Measurements from ENCODE around the gene OOEP.

Gene OOEP

GRCh38 chr6:73362358-73362757, 7.3 kb downstream of the OOEP start, which contains the start of gene KHDC3L:
TSS of gene KHDC3L (plus strand) at chr6:73362658. CDS start at chr6:73362730, 72 bp downstream.
- no peak for TF ChIP-seq CTCF (conservative IDR thresholded peaks at IDR 0.05; ENCODE audit: low read depth, low read length)
- H2AFZ ChIP-seq (ENCODE audit: low read depth), result no peak within 1 kb of the TSS

GRCh38 chr6:73353636-73354593, 15.8 kb downstream of the OOEP start, which contains the start of gene DPPA5:
TSS of gene DPPA5 (minus strand) at chr6:73354276. CDS start at chr6:73354225, 51 bp downstream.
- H3K36me3 ChIP-seq (ENCODE audit: insufficient read depth), result no peaks in the 10 kb centered on the region
- no peaks in the 10 kb centered on the region for H3K27me3 ChIP-seq (ENCODE audit: insufficient read depth, low read depth)
- no peak for TF ChIP-seq CTCF (conservative IDR thresholded peaks at IDR 0.05; ENCODE audit: low read depth, low read length)
- H4K20me1 ChIP-seq (ENCODE audit: insufficient read depth), result no peaks in the 10 kb centered on the region
- H3K4me1 ChIP-seq (ENCODE audit: low read depth, poor library complexity, severe bottlenecking), result no peaks in the 10 kb centered on the region
- no peak within 1 kb of the TSS for H3K9ac ChIP-seq
- no peak within 1 kb of the TSS for H2AFZ ChIP-seq (ENCODE audit: low read depth)
- no peak within 1 kb of the TSS for H3K27ac ChIP-seq
- no peaks in the 10 kb centered on the region for H3K79me2 ChIP-seq (ENCODE audit: insufficient read depth, low read depth)
- H3K4me3 ChIP-seq (IDR thresholded peaks at IDR 0.05; ENCODE audit: insufficient read depth, low read depth, low read length), result no peak within 1 kb of the TSS
- H3K4me2 ChIP-seq, result no peak within 1 kb of the TSS

More at GRCh38 chr6:73362358-73362757, 7.3 kb downstream of the OOEP start, which contains the start of gene KHDC3L:
- H3K4me3 ChIP-seq (IDR thresholded peaks at IDR 0.05; ENCODE audit: insufficient read depth, low read depth, low read length), result no peak within 1 kb of the TSS
- no peak within 1 kb of the TSS for H3K4me2 ChIP-seq
- H3K4me1 ChIP-seq (ENCODE audit: low read depth, poor library complexity, severe bottlenecking), result no peaks in the 10 kb centered on the region
- no peak within 1 kb of the TSS for H3K9ac ChIP-seq
- H4K20me1 ChIP-seq (ENCODE audit: insufficient read depth), result no peaks in the 10 kb centered on the region
- no peak within 1 kb of the TSS for H3K27ac ChIP-seq
- H3K36me3 ChIP-seq (ENCODE audit: insufficient read depth), result no peaks in the 10 kb centered on the region
- no peaks in the 10 kb centered on the region for H3K27me3 ChIP-seq (ENCODE audit: insufficient read depth, low read depth)
- H3K79me2 ChIP-seq (ENCODE audit: insufficient read depth, low read depth), result no peaks in the 10 kb centered on the region

- Histone ChIP-seq H3K4me1 (ENCODE audit: low read depth, poor library complexity, severe bottlenecking) (no peaks in the 10 kb centered on the region), H3K36me3 (ENCODE audit: insufficient read depth) (no peaks in the 10 kb centered on the region), H3K27ac (no peak overlapping the region), H3K4me3 (IDR thresholded peaks at IDR 0.05; ENCODE audit: insufficient read depth, low read depth, low read length) (no peak overlapping the region), H3K79me2 (ENCODE audit: insufficient read depth, low read depth) (no peaks in the 10 kb centered on the region), H3K27me3 (ENCODE audit: insufficient read depth, low read depth) (no peaks in the 10 kb centered on the region), H3K9ac (no peak overlapping the region), H2AFZ (ENCODE audit: low read depth) (no peak overlapping the region), H3K4me2 (no peak overlapping the region), H4K20me1 (ENCODE audit: insufficient read depth) (no peaks in the 10 kb centered on the region)
- no peak for TF ChIP-seq CTCF (conservative IDR thresholded peaks at IDR 0.05; ENCODE audit: low read depth, low read length)
Measured at GRCh38 chr6:73349311-73349710, 20.4 kb downstream of the OOEP start.

DNA sequence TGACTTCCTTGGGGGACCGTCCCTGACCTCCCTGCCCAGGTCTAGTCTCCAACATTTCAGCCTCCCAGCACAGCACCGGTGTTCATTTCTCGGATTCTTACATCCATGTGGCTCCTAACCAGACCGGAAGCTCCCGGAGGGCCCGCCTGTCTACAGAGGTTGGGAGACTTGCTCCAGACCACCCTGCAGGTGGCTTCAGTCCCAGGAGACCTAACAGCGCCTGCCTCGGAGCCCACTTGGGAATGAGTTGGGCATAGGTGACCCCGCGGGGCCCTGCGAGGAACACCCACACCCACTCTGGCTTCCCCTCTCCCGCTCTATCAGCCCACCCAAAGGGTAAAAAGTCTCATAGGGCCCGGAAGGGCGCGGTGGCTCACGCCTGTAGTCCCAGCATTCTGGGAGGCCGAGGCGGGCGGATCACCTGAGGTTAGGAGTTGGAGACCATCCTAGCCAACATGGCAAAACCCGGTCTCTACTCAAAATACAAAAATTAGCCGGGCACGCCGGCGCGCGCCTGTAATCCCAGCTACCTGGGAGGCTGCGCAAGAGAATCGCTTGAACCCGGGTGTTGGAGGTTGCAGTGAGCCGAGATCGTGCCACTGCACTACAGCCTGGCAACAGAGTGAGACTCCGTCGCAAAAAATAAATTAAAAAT, 21.0 kb downstream of the OOEP start:
- Histone ChIP-seq H2AFZ (ENCODE audit: low read depth) (no peak overlapping the region), H3K27me3 (ENCODE audit: insufficient read depth, low read depth) (no peaks in the 10 kb centered on the region), H3K36me3 (ENCODE audit: insufficient read depth) (no peaks in the 10 kb centered on the region), H4K20me1 (ENCODE audit: insufficient read depth) (no peaks in the 10 kb centered on the region), H3K4me2 (no peak overlapping the region), H3K4me3 (IDR thresholded peaks at IDR 0.05; ENCODE audit: insufficient read depth, low read depth, low read length) (no peak overlapping the region), H3K79me2 (ENCODE audit: insufficient read depth, low read depth) (no peaks in the 10 kb centered on the region), H3K27ac (no peak overlapping the region), H3K4me1 (ENCODE audit: low read depth, poor library complexity, severe bottlenecking) (no peaks in the 10 kb centered on the region), H3K9ac (no peak overlapping the region)
- no peak for TF ChIP-seq CTCF (conservative IDR thresholded peaks at IDR 0.05; ENCODE audit: low read depth, low read length)
